ENCODE results near the gene EFNA3.

The EFNA3 gene, protein sequence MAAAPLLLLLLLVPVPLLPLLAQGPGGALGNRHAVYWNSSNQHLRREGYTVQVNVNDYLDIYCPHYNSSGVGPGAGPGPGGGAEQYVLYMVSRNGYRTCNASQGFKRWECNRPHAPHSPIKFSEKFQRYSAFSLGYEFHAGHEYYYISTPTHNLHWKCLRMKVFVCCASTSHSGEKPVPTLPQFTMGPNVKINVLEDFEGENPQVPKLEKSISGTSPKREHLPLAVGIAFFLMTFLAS

DNA sequence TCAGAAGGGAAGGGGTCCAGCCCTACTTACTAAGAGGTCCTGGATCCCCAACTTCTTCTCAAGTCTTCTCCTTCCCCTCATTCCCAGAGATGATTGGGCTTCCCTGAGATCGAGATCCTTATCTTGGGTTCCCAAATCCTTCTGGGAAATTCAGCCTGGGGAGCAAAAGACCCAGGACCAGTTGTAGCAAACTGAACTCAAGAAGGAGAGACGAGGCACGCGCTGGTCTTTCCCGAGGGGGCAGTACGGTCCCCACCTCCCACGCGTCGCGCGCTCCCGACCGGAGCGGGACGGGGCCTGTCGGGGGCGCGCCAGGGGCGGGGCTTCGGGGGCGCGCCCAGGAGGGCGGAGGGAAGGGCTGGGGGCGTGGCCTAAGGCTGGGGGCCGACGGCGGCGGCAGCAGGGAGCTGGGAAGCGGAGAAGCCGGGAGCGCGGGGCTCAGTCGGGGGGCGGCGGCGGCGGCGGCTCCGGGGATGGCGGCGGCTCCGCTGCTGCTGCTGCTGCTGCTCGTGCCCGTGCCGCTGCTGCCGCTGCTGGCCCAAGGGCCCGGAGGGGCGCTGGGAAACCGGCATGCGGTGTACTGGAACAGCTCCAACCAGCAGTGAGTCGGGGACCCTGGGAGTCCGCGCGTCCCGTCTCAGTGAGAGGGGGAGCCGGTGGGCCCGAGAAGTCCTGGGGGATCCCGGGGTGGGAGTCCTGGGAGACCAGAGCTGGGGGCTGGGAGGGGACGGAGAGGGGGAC, at the start of gene EFNA3:
Gene EFNA3, plus strand, starts transcription at position 369 of the 741 bp plus-strand sequence. Its CDS starts 105 bp downstream, at position 474.
- peak within 1 kb of the TSS; percentile 31 for H3K4me3 ChIP-seq (ENCODE audit: low read depth, low read length)
- TF ChIP-seq CTCF (IDR thresholded peaks at IDR 0.05; ENCODE audit: low read depth, low read length) = no peak

DNA sequence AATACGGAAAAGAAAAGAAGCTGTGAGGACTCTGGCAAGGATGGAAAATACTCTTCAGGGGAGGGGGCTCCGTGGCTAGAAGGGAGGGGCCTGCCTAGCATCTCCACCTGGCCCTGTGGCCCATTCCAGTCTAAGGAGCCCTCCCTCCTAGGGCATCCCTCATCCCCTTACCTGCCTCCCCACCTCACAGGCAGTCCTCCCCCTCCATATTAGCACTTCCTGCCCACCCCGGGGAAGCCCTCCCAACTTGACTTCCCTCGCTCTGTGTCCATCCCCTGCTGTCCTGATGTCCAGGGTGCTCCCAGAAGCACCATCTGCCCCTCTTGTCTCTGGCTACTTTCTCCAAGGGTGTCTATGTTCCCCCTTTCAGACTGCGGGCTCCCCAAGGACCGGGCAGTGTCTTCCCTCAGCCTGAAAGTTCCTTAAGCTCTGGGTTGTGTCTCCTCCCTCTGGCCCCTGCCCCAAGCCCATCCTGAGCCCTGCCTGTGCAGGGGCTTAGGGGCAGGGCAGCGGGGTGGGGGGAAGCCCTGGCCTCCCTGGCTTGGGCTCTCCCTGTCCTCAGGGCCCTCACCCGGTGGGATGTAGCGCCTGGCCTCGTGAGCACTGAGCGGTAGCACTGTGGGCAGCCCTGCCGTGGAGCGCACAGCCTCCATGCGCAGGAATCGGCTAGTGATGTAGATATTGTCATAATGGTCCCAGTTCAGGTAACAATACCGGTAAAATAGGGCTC, 49.0 kb upstream of the EFNA3 start:
- no peak overlapping the region for H3K4me3 ChIP-seq (ENCODE audit: low read depth, low read length)
- TF ChIP-seq CTCF (IDR thresholded peaks at IDR 0.05; ENCODE audit: low read depth, low read length) = no peak

- no peak overlapping the region for H3K4me3 ChIP-seq (ENCODE audit: low read depth, low read length)
- TF ChIP-seq CTCF (IDR thresholded peaks at IDR 0.05; ENCODE audit: low read depth, low read length) = no peak
Measured at GRCh38 chr1:155030243-155030795, 48.3 kb upstream of the EFNA3 start.

DNA sequence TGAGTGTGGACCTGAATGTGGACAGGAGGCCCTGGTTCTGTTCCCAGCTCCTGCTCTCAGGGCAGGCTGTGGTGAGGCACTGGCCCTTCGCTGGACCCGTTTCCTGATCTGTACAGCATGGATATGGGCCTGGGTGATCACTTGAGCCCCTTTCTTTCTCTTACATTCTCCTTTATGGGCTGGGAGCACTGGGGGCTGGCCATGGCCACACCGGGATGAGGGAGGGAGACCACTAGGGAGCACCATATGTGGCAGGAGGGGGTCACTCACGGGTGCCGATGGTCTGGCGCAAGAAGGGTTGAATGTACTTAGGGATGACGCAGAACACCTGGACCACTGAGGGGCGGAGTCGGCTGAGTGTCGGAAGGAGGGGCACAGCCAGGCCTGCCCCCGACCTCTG, 47.7 kb upstream of the EFNA3 start:
- no peak for TF ChIP-seq CTCF (IDR thresholded peaks at IDR 0.05; ENCODE audit: low read depth, low read length)
- H3K4me3 ChIP-seq (ENCODE audit: low read depth, low read length) = no peak overlapping the region

DNA sequence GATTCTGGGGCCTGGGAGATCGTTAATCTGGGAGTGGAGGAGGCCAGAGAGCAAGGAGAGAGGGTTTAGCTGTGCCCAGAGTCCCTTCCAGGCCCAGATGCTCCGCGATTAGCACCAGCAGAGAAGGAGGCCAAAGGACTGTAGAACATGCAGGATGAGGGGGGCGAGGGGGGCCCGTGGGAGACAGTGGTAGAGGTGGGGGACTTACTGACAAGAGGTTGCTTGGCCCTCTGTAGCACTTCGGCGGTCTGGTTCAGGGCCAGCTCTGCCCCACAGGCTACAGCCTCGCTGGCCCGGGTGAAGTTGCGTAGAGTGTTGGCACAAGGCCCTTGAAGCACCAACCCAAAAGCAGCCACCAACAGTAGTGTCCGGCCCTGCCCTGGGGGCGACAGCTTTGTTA, 45.8 kb upstream of the EFNA3 start:
- TF ChIP-seq CTCF (IDR thresholded peaks at IDR 0.05; ENCODE audit: low read depth, low read length) = no peak
- H3K4me3 ChIP-seq (ENCODE audit: low read depth, low read length) = no peak overlapping the region

DNA sequence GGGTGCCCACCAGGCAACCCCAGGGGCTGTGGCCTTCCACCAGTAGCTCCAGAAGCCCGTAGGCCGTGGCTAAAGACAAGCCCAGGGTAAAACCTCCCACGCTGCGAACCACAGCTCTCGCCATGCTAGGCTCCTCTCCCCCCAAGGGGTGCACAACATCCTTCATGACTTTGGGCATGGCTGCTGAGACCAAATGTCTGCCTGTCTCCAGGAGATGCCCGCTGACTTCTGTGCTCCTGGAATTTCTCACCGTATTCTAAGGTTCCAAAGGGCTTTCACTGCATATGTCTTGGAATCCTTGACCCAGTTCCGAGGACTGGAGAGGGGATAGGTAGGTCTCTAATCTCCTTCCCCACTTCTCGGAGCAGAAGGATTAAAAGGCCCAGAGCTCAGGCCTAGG, 45.1 kb upstream of the EFNA3 start, which contains the start of the genes DCST1 and DCST2:
Gene DCST1, plus strand, starts transcription at position 301 of the 400 bp plus-strand sequence. CDS start 213 bp downstream, outside the sequence.
Gene DCST2, minus strand, starts transcription at position 258 of the 400 bp plus-strand sequence. Its CDS starts 80 bp downstream, at position 178.
- no peak for TF ChIP-seq CTCF (IDR thresholded peaks at IDR 0.05; ENCODE audit: low read depth, low read length)
- no peak within 1 kb of the TSS for H3K4me3 ChIP-seq (ENCODE audit: low read depth, low read length)
